Suprapubic skin (tissue), 4 donors: ENCODE measurements around the gene PTPRM. TPM values are rescaled to one million over a fixed set of nuclear protein-coding genes. Genes with fewer than 3 reads are reported as not detected.

Experiments used
- DNase-seq, 2 donors: peaks; one replicate each; pipeline ENCODE4 v3.0.0-alpha.2; 2019; ENCODE audit warnings: low spot score in 2 of 2
- H3K27ac ChIP-seq: fragments of 200-600 bp; sonication (generic); one replicate; pipeline ENCODE4 v1.5.1; 2019
- H3K27me3 ChIP-seq: fragments of 200-600 bp; sonication (generic); one replicate; pipeline ENCODE4 v1.5.1; 2019
- H3K36me3 ChIP-seq: fragments of 200-600 bp; sonication (generic); one replicate; pipeline ENCODE4 v1.5.1; 2019
- H3K4me1 ChIP-seq: fragments of 200-600 bp; sonication (generic); one replicate; pipeline ENCODE4 v1.5.1; 2019
- H3K4me3 ChIP-seq: fragments of 200-600 bp; sonication (generic); one replicate; pipeline ENCODE4 v1.5.1; 2019; ENCODE audit warnings: mild to moderate bottlenecking
- H3K9me3 ChIP-seq: fragments of 200-600 bp; sonication (generic); one replicate; pipeline ENCODE4 v1.5.1; 2019
- EP300 ChIP-seq: sonication (generic); formaldehyde crosslinking; IDR thresholded peaks from one replicate; pipeline ENCODE4 v1.6.1; 2017; ENCODE audit warnings: antibody characterized with exemption
- POLR2A ChIP-seq, 2 donors: fragments of 450-650 bp; IDR thresholded peaks; one replicate each; pipeline ENCODE4 v1.6.1; 2017; ENCODE audit warnings: antibody characterized with exemption in 2 of 2, mild to moderate bottlenecking in 2 of 2, moderate library complexity in 2 of 2
- POLR2AphosphoS5 ChIP-seq, 3 donors: sonication (generic); formaldehyde crosslinking; IDR thresholded peaks; one replicate each; pipeline ENCODE4 v1.6.1; 2017; ENCODE audit warnings: antibody characterized with exemption in 3 of 3
- WGBS: methylation state at CpG from one replicate; pipeline ENCODE4 v1.1.5; 2018; 5-methylcytosine and 5-hydroxymethylcytosine counted together
- total RNA-seq, 4 donors: library from RNA; depleted of rRNA; stranded (reverse); fragments of >200 nt; gene quantifications; one replicate each; pipeline ENCODE4 v1.1.0, GENCODE V29; 2016
- TF ChIP-seq, protein P1 (sequence below), 2 donors: fragments of 200-600 bp in 1 of 2; fragments of 450-650 bp in 1 of 2; sonication (generic) in 1 of 2; IDR thresholded peaks; one replicate each; pipeline ENCODE4 v1.5.1; 2016 to 2019; ENCODE audit warnings: antibody characterized with exemption in 2 of 2, mild to moderate bottlenecking in 1 of 2, moderate library complexity in 1 of 2

The PTPRM gene
- total RNA-seq, 4 donors from 2014 or later, result 19.8 to 73.7 (median 40.0) TPM

GRCh38 chr18:8037296-8037695 is 470.2 kb downstream of the PTPRM start:
- WGBS, result 61% methylated on average over 1 of the region's 1 CpG
- TF ChIP-seq POLR2A (IDR thresholded peaks at IDR 0.05), result no peak
- TF ChIP-seq EP300, result no peak
- TF ChIP-seq, protein P1, sequence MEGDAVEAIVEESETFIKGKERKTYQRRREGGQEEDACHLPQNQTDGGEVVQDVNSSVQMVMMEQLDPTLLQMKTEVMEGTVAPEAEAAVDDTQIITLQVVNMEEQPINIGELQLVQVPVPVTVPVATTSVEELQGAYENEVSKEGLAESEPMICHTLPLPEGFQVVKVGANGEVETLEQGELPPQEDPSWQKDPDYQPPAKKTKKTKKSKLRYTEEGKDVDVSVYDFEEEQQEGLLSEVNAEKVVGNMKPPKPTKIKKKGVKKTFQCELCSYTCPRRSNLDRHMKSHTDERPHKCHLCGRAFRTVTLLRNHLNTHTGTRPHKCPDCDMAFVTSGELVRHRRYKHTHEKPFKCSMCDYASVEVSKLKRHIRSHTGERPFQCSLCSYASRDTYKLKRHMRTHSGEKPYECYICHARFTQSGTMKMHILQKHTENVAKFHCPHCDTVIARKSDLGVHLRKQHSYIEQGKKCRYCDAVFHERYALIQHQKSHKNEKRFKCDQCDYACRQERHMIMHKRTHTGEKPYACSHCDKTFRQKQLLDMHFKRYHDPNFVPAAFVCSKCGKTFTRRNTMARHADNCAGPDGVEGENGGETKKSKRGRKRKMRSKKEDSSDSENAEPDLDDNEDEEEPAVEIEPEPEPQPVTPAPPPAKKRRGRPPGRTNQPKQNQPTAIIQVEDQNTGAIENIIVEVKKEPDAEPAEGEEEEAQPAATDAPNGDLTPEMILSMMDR (IDR thresholded peaks at IDR 0.05), result no peak
- no peak for TF ChIP-seq POLR2AphosphoS5 (IDR thresholded peaks at IDR 0.05)
- H3K36me3 ChIP-seq, result no peaks in the 10 kb centered on the region

GRCh38 chr18:8040021-8040420 is 472.9 kb downstream of the PTPRM start:
- no peak for DNase-seq
- TF ChIP-seq POLR2AphosphoS5 (IDR thresholded peaks at IDR 0.05) (no peak), EP300 (no peak), POLR2A (IDR thresholded peaks at IDR 0.05) (no peak)
- TF ChIP-seq, protein P1 (IDR thresholded peaks at IDR 0.05), result no peak
- H3K4me1 ChIP-seq, result no peaks in the 10 kb centered on the region
- H3K27me3 ChIP-seq, result no peaks in the 10 kb centered on the region
- H3K4me3 ChIP-seq, result no peak overlapping the region
- H3K36me3 ChIP-seq, result no peaks in the 10 kb centered on the region
- no peak overlapping the region for H3K27ac ChIP-seq
- H3K9me3 ChIP-seq, result no peaks in the 10 kb centered on the region

More at GRCh38 chr18:8037296-8037695, 470.2 kb downstream of the PTPRM start:
- H3K4me3 ChIP-seq, result no peak overlapping the region
- H3K27ac ChIP-seq, result no peak overlapping the region
- H3K4me1 ChIP-seq, result no peaks in the 10 kb centered on the region
- no peak for DNase-seq
- no peaks in the 10 kb centered on the region for H3K9me3 ChIP-seq
- no peaks in the 10 kb centered on the region for H3K27me3 ChIP-seq

- no peaks in the 10 kb centered on the region for H3K36me3 ChIP-seq
Observed at GRCh38 chr18:8041526-8042111, 474.5 kb downstream of the PTPRM start.

DNA sequence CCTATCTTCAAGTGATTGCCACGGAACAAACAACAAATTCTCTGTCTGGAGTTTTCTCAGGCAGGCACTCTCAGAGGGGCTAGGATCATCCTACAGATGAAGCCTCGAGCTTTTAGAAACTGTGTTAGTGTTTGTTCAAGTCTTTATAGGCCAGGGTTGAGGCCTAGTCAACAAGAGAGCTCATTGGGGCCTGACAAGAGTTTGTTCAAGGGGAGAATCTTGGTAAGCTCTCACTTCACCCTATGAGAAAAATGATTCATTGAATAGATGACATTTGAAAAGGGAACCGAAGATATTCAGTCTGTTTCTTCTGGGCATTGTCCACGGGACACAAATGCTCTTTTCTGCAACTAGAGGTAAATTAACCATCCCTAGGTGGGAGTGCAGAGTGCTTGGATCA is 476.9 kb downstream of the PTPRM start:
- TF ChIP-seq, protein P1 (IDR thresholded peaks at IDR 0.05), result no peak
- no peak for TF ChIP-seq POLR2AphosphoS5 (IDR thresholded peaks at IDR 0.05)
- TF ChIP-seq EP300, result no peak
- TF ChIP-seq POLR2A (IDR thresholded peaks at IDR 0.05), result no peak
- Histone ChIP-seq H3K4me1 (no peaks in the 10 kb centered on the region), H3K27me3 (no peaks in the 10 kb centered on the region), H3K9me3 (no peaks in the 10 kb centered on the region), H3K4me3 (no peak overlapping the region), H3K36me3 (no peaks in the 10 kb centered on the region), H3K27ac (no peak overlapping the region)
- WGBS, result 82% methylated on average over 4 of the region's 4 CpGs
- no peak for DNase-seq

More at GRCh38 chr18:8041526-8042111, 474.5 kb downstream of the PTPRM start:
- WGBS, result 85% methylated on average over 1 of the region's 1 CpG
- no peaks in the 10 kb centered on the region for H3K9me3 ChIP-seq
- TF ChIP-seq, protein P1 (IDR thresholded peaks at IDR 0.05), result no peak
- no peak for TF ChIP-seq POLR2A (IDR thresholded peaks at IDR 0.05)
- no peak for TF ChIP-seq POLR2AphosphoS5 (IDR thresholded peaks at IDR 0.05)
- no peak for TF ChIP-seq EP300
- no peaks in the 10 kb centered on the region for H3K4me1 ChIP-seq
- no peak for DNase-seq
- no peak overlapping the region for H3K4me3 ChIP-seq
- H3K27ac ChIP-seq, result no peak overlapping the region
- no peaks in the 10 kb centered on the region for H3K27me3 ChIP-seq

DNA sequence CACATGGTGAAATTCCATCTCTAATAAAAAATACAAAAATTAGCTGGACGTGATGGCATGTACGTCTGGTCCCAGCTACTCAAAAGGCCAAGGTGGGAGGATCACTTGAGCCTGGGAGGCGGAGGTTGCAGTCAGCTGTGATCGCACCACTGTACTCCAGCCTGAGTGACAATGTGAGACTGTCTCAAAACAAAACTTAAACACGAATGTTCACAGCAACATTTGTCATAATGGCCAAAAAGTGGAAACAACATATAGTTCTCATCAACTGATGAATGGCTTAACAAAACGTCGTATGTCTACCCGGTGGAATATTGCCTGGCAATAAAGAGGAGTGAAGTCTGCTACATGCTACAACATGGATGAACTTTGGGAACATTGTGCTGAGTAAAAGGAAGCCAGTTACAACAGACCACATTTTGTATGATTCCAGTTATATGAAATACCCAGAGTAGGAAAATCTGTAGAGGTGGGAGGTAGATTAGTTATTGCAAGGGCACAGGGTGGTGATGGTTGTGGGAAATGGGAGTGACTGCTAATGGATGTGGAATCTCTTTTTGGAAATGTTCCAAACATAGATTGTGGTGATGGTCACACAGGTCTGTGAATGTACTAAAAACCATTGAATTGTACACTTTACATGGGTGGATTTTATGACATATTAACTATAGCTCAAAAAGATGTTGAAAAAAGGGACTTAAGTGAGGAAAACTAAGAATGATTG is 478.2 kb downstream of the PTPRM start:
- TF ChIP-seq POLR2A (IDR thresholded peaks at IDR 0.05) (no peak), POLR2AphosphoS5 (IDR thresholded peaks at IDR 0.05) (no peak), EP300 (no peak)
- TF ChIP-seq, protein P1 (IDR thresholded peaks at IDR 0.05), result no peak
- 97% methylated on average over 8 of the region's 8 CpGs for WGBS

More for the DNA sequence above, 478.2 kb downstream of the PTPRM start:
- Histone ChIP-seq H3K27me3 (no peaks in the 10 kb centered on the region), H3K36me3 (no peaks in the 10 kb centered on the region), H3K4me1 (no peaks in the 10 kb centered on the region), H3K4me3 (no peak overlapping the region), H3K9me3 (no peaks in the 10 kb centered on the region), H3K27ac (no peak overlapping the region)
- no peak for DNase-seq
